Left renal cortex interstitium (tissue), 4 donors: Measurements from ENCODE around the gene ASRGL1. TPM values are rescaled to one million over a fixed set of nuclear protein-coding genes. Genes with fewer than 3 reads are reported as not detected.

Experiments used
- DNase-seq, 4 donors: peaks; one replicate each; pipeline ENCODE4 v3.0.0-alpha.2; 2013; ENCODE audit warnings: low read depth in 4 of 4, low spot score in 2 of 4, missing footprints in 1 of 4
- polyA plus RNA-seq, 4 donors: library from polyadenylated mRNA; unstranded; fragments of 120-200 nt; gene quantifications; one replicate each; pipeline ENCODE4 v1.2.1, GENCODE V29; 2013; ENCODE audit not compliant: insufficient read length in 4 of 4

Gene ASRGL1
- polyA plus RNA-seq, 4 donors, result 43.2 to 74.6 (median 55.0) TPM

- no peak for DNase-seq
Observed at GRCh38 chr11:62409831-62410230, 72.6 kb downstream of the ASRGL1 start.

- no peak for DNase-seq
Observed at GRCh38 chr11:62410972-62411371, 73.7 kb downstream of the ASRGL1 start.

- DNase-seq, result no peak
Observed at GRCh38 chr11:62411524-62411923, 74.3 kb downstream of the ASRGL1 start.

GRCh38 chr11:62413060-62413696 is 75.9 kb downstream of the ASRGL1 start:
- DNase-seq, result no peak

GRCh38 chr11:62416596-62416995 is 79.3 kb downstream of the ASRGL1 start:
- DNase-seq, result no peak

- DNase-seq, result no peak
Observed at GRCh38 chr11:62418136-62418535, 80.9 kb downstream of the ASRGL1 start.

- DNase-seq, result no peak
Observed at GRCh38 chr11:62418733-62419132, 81.5 kb downstream of the ASRGL1 start, which contains the start of gene SCGB1A1. Gene SCGB1A1 (plus strand): TSS chr11:62419033. CDS start chr11:62419096, 63 bp downstream.

- no peak for DNase-seq
Observed at GRCh38 chr11:62419314-62419929, 82.2 kb downstream of the ASRGL1 start.

- DNase-seq, result no peak
Observed at GRCh38 chr11:62419943-62420342, 82.7 kb downstream of the ASRGL1 start.

- DNase-seq, result no peak
Observed at GRCh38 chr11:62420882-62421281, 83.6 kb downstream of the ASRGL1 start.

- DNase-seq, result no peak
Observed at GRCh38 chr11:62421996-62422395, 84.7 kb downstream of the ASRGL1 start.

GRCh38 chr11:62423012-62423411 is 85.8 kb downstream of the ASRGL1 start:
- DNase-seq, result no peak

- DNase-seq, result no peak
Observed at GRCh38 chr11:62427630-62428233, 90.5 kb downstream of the ASRGL1 start.

- no peak for DNase-seq
Observed at GRCh38 chr11:62428871-62429560, 91.8 kb downstream of the ASRGL1 start.

GRCh38 chr11:62430425-62430824 is 93.2 kb downstream of the ASRGL1 start:
- no peak for DNase-seq

GRCh38 chr11:62431171-62431901 is 94.1 kb downstream of the ASRGL1 start:
- no peak for DNase-seq

GRCh38 chr11:62432695-62433094 is 95.4 kb downstream of the ASRGL1 start:
- no peak for DNase-seq

GRCh38 chr11:62433141-62433903 is 96.1 kb downstream of the ASRGL1 start:
- DNase-seq, result no peak

- no peak for DNase-seq
Observed at GRCh38 chr11:62433904-62434276, 96.6 kb downstream of the ASRGL1 start.
